Measurements from ENCODE around the gene BAHCC1. TPM values are rescaled to one million over a fixed set of nuclear protein-coding genes. Genes with fewer than 3 reads are reported as not detected.

BAHCC1 gene
- total and polyA plus RNA-seq, 2 donors (not counting 3 experiments of a cell fraction or from before 2014, with no cell fraction given): 4.7 to 11.6 TPM

DNA sequence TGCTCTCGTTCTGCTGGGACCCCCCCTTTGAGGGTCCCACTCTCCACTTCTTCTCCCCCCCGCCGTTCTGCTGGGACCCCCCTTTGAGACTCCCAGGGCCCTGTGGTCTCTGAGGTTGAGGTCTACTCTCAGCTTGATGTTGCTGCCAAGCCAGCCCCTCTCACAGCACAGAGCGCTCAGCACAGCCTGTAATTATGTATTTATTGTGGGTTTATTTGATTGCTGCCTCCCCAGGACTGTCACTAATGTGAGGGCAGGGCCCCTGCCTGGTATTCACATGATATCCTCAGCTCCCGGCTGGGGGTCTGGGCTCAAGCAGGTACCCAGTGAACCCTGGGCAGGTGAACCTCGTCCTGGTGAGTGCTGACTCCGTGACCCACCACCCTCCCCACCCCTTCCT, 81.9 kb downstream of the BAHCC1 start:
- intact Hi-C loops (cut with micrococcal nuclease): no loop called here
- Histone ChIP-seq H3K4me3 (replicated peaks in 1 of 3; ENCODE audit: insufficient read depth in 1 of 3, low read depth in 1 of 3, low read length in 3 of 3) (no peak overlapping the region), H3K4me2 (ENCODE audit: insufficient read depth, low read length) (no peak overlapping the region), H3K36me3 (ENCODE audit: control insufficient read depth in 2 of 2, extremely low read depth in 1 of 2, insufficient read depth in 2 of 2, low read length in 2 of 2) (no peaks in the 10 kb centered on the region), H3K9ac (replicated peaks; ENCODE audit: extremely low read depth, insufficient read depth, low read length) (no peak overlapping the region), H3K4me1 (ENCODE audit: control insufficient read depth, extremely low read depth, insufficient read depth, low read length) (peaks cover 4% of the 10 kb centered on the region), H3K9me3 (replicated peaks; ENCODE audit: control insufficient read depth, insufficient read depth, low read length) (no peaks in the 10 kb centered on the region), H3K79me2 (ENCODE audit: control insufficient read depth, insufficient read depth, low read length) (no peaks in the 10 kb centered on the region), H3K27ac (ENCODE audit: insufficient read depth, low read depth, low read length) (no peak overlapping the region), H2AFZ (ENCODE audit: low read depth, low read length) (no peak overlapping the region), H3K9me1 (replicated peaks; ENCODE audit: control insufficient read depth, extremely low read depth, insufficient read depth, low read length) (no peaks in the 10 kb centered on the region), H4K20me1 (replicated peaks; ENCODE audit: control insufficient read depth, extremely low read depth, insufficient read depth, low read length) (no peaks in the 10 kb centered on the region), H3K27me3 (ENCODE audit: control insufficient read depth in 2 of 2, insufficient read depth in 2 of 2, low read length in 2 of 2) (peaks cover 0 to 1% of the 10 kb centered on the region in 2 experiments)
- no TSS peak for BruUV-seq (replicated peaks)
- FAIRE-seq: no peak
- TF ChIP-seq GATA2 (IDR thresholded peaks at IDR 0.05; ENCODE audit: insufficient read depth, insufficient read length, low read depth, low read length): no peak
- TF ChIP-seq EZH2 (IDR thresholded peaks at IDR 0.05; ENCODE audit: borderline replicate concordance, low read depth, low read length, severe bottlenecking): no peak
- TF ChIP-seq, protein P1, sequence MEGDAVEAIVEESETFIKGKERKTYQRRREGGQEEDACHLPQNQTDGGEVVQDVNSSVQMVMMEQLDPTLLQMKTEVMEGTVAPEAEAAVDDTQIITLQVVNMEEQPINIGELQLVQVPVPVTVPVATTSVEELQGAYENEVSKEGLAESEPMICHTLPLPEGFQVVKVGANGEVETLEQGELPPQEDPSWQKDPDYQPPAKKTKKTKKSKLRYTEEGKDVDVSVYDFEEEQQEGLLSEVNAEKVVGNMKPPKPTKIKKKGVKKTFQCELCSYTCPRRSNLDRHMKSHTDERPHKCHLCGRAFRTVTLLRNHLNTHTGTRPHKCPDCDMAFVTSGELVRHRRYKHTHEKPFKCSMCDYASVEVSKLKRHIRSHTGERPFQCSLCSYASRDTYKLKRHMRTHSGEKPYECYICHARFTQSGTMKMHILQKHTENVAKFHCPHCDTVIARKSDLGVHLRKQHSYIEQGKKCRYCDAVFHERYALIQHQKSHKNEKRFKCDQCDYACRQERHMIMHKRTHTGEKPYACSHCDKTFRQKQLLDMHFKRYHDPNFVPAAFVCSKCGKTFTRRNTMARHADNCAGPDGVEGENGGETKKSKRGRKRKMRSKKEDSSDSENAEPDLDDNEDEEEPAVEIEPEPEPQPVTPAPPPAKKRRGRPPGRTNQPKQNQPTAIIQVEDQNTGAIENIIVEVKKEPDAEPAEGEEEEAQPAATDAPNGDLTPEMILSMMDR (IDR thresholded peaks at IDR 0.05; ENCODE audit: extremely low read depth in 1 of 2, insufficient read depth in 1 of 2, low read depth in 1 of 2, low read length in 2 of 2): no peak
- no peak for TF ChIP-seq POLR2AphosphoS5 (IDR thresholded peaks at IDR 0.05; ENCODE audit: insufficient read depth, low read depth, low read length)
- TF ChIP-seq JUN (IDR thresholded peaks at IDR 0.05; ENCODE audit: borderline replicate concordance, insufficient read depth, insufficient read length, low read depth): no peak
- no peak for TF ChIP-seq FOS (IDR thresholded peaks at IDR 0.05; ENCODE audit: borderline replicate concordance, insufficient read depth, low read length)
- TF ChIP-seq POLR2A (IDR thresholded peaks at IDR 0.05; ENCODE audit: low read depth, low read length): no peak
- TF ChIP-seq MYC (IDR thresholded peaks at IDR 0.05; ENCODE audit: low read depth, low read length): no peak
- TF ChIP-seq, protein P2, sequence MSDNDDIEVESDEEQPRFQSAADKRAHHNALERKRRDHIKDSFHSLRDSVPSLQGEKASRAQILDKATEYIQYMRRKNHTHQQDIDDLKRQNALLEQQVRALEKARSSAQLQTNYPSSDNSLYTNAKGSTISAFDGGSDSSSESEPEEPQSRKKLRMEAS (IDR thresholded peaks at IDR 0.05; ENCODE audit: insufficient read depth, insufficient read length): no peak
- POLR2A ChIA-PET: no interaction called here
- dilution Hi-C loops (cut with MboI; ENCODE audit: extremely low pct_ligation_motif_present, low sequenced_read_pairs): no loop called here
- no peak for DNase-seq (ENCODE audit: low read depth, low spot score)
- CTCF ChIA-PET: interaction anchor here (0.9 kb wide), 1 partner anchor 37 kb away, joined by 4 read pairs; no protein-coding TSS in a partner anchor

Data from endothelial cell of umbilical vein (primary cell).